T-helper 2 cell treated with Interferon-gamma antibody and Interleukin-4, amounts not matched to agents 100 ng/mL and 5 ng/mL, for 36 hours (primary cell): ENCODE measurements around the gene DDI2. TPM values are rescaled to one million over a fixed set of nuclear protein-coding genes. Genes with fewer than 3 reads are reported as not detected.
"Not testable (repeated sequence)": the region's sequence is repeated elsewhere in the genome, so short reads cannot be mapped to it uniquely, and the experiment has no call there.

Experiments used
- intact Hi-C: fragments of 100-400 bp; cut with micrococcal nuclease; formaldehyde crosslinking; loops from one replicate; pipeline ENCODE4 v1.15.1; 2023
- total RNA-seq: library from RNA; stranded (reverse); gene quantifications from 2 replicates; pipeline ENCODE4 v1.2.3, GENCODE V29; 2022

Gene DDI2
- total RNA-seq, 1 donor from 2014 or later = 33.7 TPM

DNA sequence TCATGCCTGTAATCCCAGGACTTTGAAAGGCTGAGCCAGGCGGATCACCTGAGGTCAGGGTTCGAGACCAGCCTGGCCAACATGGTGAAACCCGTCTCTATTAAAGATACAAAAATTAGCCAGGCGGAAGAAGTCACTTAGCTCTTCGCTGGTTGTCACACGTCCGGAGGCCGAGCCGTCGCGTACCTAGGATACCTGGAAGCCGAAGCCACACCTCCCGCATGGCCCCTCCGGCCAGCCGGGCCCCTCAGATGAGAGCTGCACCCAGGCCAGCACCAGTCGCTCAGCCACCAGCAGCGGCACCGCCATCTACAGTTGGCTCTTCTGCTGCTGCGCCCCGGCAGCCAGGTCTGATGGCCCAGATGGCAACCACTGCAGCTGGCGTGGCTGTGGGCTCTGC is 12.9 kb upstream of the DDI2 start:
- intact Hi-C loops = not testable (repeated sequence)

- intact Hi-C loops = no loop called here
These were observed 11.6 kb upstream of the DDI2 start for GRCh38 chr1:15605398-15606383.

- intact Hi-C loops = loop anchor here (10.0 kb wide), 1 partner anchor 1825 kb away; the partner anchor contains the start of gene RCC2
These were observed 7.6 kb upstream of the DDI2 start for GRCh38 chr1:15609631-15610030.

- intact Hi-C loops = loop anchor here (10.0 kb wide), 1 partner anchor 1825 kb away; the partner anchor contains the start of gene RCC2
These were observed 7.1 kb upstream of the DDI2 start for GRCh38 chr1:15610167-15610566.

DNA sequence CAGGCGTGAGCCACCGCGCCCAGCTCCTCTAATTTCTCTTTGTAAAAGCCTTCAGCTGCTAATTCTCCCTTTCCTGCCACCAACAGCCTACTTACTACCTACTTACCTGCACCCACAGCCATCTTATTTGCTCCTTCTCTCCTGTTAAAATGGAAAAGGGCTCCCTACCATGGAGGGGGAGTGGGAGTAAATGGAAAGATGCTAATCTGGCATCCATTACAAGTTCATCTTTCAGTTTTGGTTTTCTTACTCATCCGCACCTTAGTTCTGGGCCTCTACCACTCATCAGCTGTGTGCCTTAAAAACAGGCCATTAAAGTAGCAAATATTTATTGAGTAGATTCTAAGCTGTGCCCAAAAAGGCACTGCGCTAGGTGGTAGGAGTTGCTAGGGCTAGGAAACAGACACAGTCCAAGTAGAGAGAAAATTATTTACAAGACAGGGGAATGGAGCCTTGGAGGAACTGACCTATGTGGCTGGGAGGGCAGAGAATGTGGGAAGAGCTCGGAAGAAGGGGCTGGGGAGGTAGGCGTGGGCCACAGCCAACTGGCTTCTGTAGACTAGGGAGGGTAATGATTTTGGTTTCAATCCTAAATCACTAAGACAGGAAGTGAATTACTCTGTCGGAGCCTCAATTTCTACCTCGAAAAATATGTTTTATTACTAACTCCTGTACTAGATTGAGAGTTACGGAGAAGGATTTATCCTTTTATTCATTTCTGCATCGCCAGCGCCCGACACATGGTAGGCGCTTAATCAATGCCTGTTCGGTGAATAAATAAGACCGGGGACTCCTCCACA is 685 bp upstream of the DDI2 start:
- intact Hi-C loops = loop anchor here (1.0 to 10.0 kb wide), 6 partner anchors 13 to 1818 kb away; partner anchors contain the start of genes AGMAT, DNAJC16, RCC2 and SPEN

DNA sequence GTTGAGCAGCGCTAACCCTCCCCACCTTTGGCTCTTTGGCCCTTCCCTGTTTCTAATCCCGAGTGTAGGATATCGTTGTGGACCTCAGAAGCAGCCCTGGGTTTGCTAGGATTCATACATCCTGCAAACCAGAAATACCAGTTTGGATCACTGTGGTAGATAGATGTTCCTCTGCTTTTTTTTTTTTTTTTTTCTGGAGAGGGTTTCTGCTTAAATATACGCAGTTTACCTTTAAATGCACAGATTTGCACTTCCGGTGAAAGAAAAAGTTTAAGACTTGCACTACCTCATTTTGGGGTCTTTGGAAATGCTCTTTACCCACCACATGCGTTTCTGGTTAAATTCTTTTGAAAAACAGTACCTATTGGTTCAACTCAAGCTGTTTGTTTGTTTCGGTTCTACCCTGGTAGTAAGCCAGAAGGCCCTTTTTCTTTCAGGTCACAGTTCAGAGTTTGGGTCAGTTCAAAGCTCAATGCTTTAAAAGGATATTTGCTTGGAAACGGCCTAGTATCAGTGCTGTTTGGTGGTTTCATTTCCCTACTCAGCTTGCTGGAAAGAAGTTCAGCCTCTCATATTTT is 908 bp downstream of the DDI2 start:
- intact Hi-C loops = loop anchor here (5.0 to 10.0 kb wide), 2 partner anchors 229 to 1817 kb away; partner anchors contain the start of genes RCC2 and SPEN

GRCh38 chr1:15618655-15619525 is 1.6 kb downstream of the DDI2 start:
- intact Hi-C loops = loop anchor here (5.0 to 10.0 kb wide), 2 partner anchors 228 to 1816 kb away; partner anchors contain the start of genes RCC2 and SPEN

DNA sequence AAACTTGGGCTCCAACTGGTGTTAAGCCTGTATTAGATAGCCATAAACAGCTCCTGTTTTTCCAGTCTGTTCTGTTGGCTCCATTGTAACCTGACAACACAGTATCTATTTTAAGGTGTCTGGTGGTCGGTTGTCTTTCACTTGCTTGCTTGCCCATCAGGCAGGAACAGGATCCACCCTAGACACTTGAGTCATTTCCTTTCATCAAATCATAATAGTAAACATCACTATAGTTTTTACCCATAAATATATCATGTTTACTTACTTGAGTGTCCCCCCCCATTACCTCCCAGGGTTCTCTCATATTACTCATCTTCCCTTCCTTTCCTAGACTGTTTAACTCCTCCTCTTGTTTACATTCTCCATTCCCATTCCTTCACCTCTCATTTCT is 2.9 kb downstream of the DDI2 start:
- intact Hi-C loops = no loop called here

DNA sequence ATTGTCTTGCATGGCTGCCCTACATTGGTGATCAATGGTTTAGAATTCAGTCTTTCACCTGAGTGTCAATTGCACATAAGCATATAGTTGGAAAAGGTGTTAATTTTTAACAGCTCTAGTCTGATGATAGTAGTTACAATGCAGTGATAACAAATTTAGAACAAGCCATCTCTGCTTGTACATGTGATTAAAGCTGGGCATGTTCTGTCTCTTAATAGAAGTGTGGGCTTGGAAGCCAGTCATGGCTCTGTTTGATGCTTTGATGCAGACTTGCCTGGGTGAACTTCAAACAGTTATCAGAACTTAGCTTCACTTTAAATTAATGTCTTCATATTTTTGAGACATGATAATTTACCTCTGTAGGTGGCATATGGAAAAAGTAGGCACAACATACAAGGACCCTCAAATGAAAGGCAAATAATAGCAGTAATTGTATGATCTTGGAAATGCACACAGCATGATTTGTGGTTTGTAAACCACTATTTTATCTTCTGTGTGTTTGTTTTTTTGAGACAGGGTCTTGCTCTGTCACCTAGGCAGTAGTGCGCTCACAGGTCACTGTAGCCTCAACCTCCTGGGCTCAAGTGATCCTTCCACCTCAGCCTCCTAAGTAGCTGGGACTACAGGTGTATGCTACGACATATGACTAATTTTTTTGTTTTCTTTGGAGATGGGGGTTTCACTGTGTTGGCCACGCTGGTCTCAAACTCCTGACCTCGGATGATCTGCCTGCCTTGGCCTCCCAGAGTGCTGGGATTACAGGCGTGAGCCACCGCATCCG is 3.8 kb downstream of the DDI2 start:
- intact Hi-C loops = no loop called here

DNA sequence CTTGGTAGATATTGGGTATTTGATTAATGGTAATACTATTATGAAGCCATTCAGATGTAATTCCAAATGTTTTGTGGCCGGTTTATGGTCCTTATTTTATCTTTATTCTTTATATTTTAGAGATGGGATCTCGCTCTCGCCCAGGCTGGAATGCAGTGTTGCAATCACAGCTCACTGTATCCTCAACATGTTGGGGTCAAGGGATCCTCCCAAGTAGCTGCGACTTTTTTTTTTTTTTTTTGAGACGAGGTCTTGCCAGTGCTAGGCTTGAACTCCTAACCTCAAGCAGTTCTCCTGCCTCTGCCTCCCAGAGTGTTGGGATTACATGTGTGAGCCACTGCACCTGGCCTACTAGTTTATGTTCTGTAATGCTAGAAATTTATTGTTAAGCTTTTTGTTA is 4.7 kb downstream of the DDI2 start:
- intact Hi-C loops = no loop called here

GRCh38 chr1:15622712-15623373 is 5.6 kb downstream of the DDI2 start:
- intact Hi-C loops = no loop called here

- intact Hi-C loops = no loop called here
These were observed 6.2 kb downstream of the DDI2 start for GRCh38 chr1:15623435-15623834.

DNA sequence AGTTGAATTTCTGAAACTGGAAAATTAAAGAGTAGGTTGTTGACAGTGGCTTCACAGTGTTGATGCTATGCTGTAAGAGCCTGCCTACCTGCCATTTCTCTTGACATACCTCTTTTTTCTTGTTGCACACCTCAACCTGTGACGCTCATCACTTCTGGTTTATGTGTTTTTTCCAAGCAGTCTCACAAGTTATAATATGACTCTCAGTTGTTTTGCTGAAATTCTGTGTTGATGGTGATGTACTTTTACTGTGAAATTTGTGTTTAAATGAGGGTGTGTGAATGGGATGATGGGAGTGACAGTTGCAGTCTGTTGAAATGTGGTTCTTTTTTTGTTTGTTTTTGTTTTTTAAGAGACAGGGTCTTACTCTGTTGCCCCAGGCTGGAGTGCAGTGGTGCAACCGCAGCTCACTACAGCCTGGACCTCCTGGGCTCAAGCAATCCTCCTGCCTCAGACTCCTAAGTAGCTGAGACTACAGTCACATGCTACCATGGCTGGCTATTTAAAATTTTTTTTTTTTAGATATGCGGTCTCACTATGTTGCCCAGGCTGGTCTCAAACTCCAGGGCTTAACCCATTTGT is 7.0 kb downstream of the DDI2 start:
- intact Hi-C loops = no loop called here

- intact Hi-C loops = no loop called here
These were observed 8.0 kb downstream of the DDI2 start for GRCh38 chr1:15625056-15625917.

- intact Hi-C loops = no loop called here
These were observed 9.2 kb downstream of the DDI2 start for GRCh38 chr1:15626269-15626950.

GRCh38 chr1:15627343-15627988 is 10.2 kb downstream of the DDI2 start:
- intact Hi-C loops = no loop called here

- intact Hi-C loops = no loop called here
These were observed 10.7 kb downstream of the DDI2 start for GRCh38 chr1:15628003-15628402.
